RWPE1 (cell line): Measurements from ENCODE around the gene PHKG2.
A peak's percentile ranks its signal among the peaks of the same experiment; 100 is the strongest.

ENCODE experiments used
- CTCF ChIA-PET: fragments of 350-600 bp; sonication (Branson Sonifier 250); formaldehyde crosslinking; extraction: SDS; loops from one replicate; lab custom pipeline; 2021; lab: Yijun Ruan, JAX
- POLR2A ChIA-PET: fragments of 400-600 bp; formaldehyde crosslinking; extraction: SDS; loops from one replicate; lab custom pipeline; 2020; ENCODE audit warnings: antibody characterized with exemption; ENCODE audit not compliant: low non-redundant PET; lab: Yijun Ruan, JAX
- DNase-seq: peaks from one replicate; pipeline ENCODE4 v3.0.0; 2012; ENCODE audit warnings: low spot score
- H3K27ac ChIP-seq: fragments of 450-650 bp; 2 replicates; pipeline ENCODE4 v1.5.1; 2017
- CTCF ChIP-seq: fragments of 450-650 bp; conservative IDR thresholded peaks from 2 replicates; pipeline ENCODE4 v1.5.1; 2017; ENCODE audit warnings: low read depth, mild to moderate bottlenecking

PHKG2 gene

GRCh38 chr16:30737794-30738648 lies 10.2 kb upstream of the PHKG2 start:
- POLR2A ChIA-PET, result interaction anchor here (0.5 to 0.6 kb wide), 2 partner anchors 11 to 697 kb away, joined by 4 to 5 read pairs; no protein-coding TSS in a partner anchor
- peak overlapping the region; percentile 88 for H3K27ac ChIP-seq
- TF ChIP-seq CTCF, result no peak
- CTCF ChIA-PET, result no interaction called here
- DNase-seq, result no peak

GRCh38 chr16:30738984-30739951 lies 9.0 kb upstream of the PHKG2 start:
- DNase-seq, result no peak

GRCh38 chr16:30740364-30741251 lies 7.6 kb upstream of the PHKG2 start:
- DNase-seq, result peak; percentile 99
- H3K27ac ChIP-seq, result peak overlapping the region; percentile 88
- no peak for TF ChIP-seq CTCF
- POLR2A ChIA-PET, result interaction anchor here (0.5 to 0.6 kb wide), 2 partner anchors 10 to 27 kb away, joined by 3 to 5 read pairs; no protein-coding TSS in a partner anchor
- CTCF ChIA-PET, result no interaction called here

More at GRCh38 chr16:30738984-30739951, 9.0 kb upstream of the PHKG2 start:
- POLR2A ChIA-PET, result interaction anchor here (0.5 to 0.6 kb wide), 2 partner anchors 10 to 698 kb away, joined by 4 to 5 read pairs; no protein-coding TSS in a partner anchor
- CTCF ChIA-PET, result interaction anchor here (0.6 to 0.7 kb wide), 2 partner anchors 9 to 31 kb away, joined by 4 read pairs; no protein-coding TSS in a partner anchor
- no peak for TF ChIP-seq CTCF
- H3K27ac ChIP-seq, result peak overlapping the region; percentile 88

GRCh38 chr16:30741461-30741914 lies 6.7 kb upstream of the PHKG2 start:
- peak overlapping the region; percentile 88 for H3K27ac ChIP-seq
- ChIA-PET POLR2A (interaction anchor here (0.8 kb wide), 1 partner anchor 28 kb away, joined by 4 read pairs; no protein-coding TSS in a partner anchor), CTCF (no interaction called here)
- TF ChIP-seq CTCF, result no peak
- DNase-seq, result peak; percentile 95

- DNase-seq, result no peak
- POLR2A ChIA-PET, result no interaction called here
- TF ChIP-seq CTCF, result no peak
- CTCF ChIA-PET, result interaction anchor here (0.6 kb wide), 1 partner anchor 62 kb away, joined by 3 read pairs; no protein-coding TSS in a partner anchor
- peak overlapping the region; percentile 54 for H3K27ac ChIP-seq
These were observed 4.5 kb upstream of the PHKG2 start for GRCh38 chr16:30743716-30744115.
